HEK293T (cell line): ENCODE data around the gene TIGAR.

Experiments
- CTCF ChIA-PET: fragments of 350-600 bp; formaldehyde crosslinking; extraction: SDS; loops from one replicate; lab custom pipeline; 2021; ENCODE audit warnings: antibody characterized with exemption, inconsistent platforms; lab: Yijun Ruan, JAX
- POLR2A ChIA-PET: fragments of 350-600 bp; formaldehyde crosslinking; extraction: SDS; loops from one replicate; lab custom pipeline; 2020; ENCODE audit warnings: antibody characterized with exemption, inconsistent platforms; lab: Yijun Ruan, JAX
- DNase-seq: peaks from one replicate; pipeline ENCODE4 v3.0.0; 2012; ENCODE audit warnings: mixed read lengths; ENCODE audit errors: extremely low spot score
- ARNT ChIP-seq: fragments of 450-650 bp; IDR thresholded peaks from 2 replicates; pipeline ENCODE4 v1.6.1; 2017; ENCODE audit warnings: mild to moderate bottlenecking
- BHLHE40 ChIP-seq: fragments of 450-650 bp; IDR thresholded peaks from 2 replicates; pipeline ENCODE4 v1.6.1; 2016; ENCODE audit warnings: mild to moderate bottlenecking, moderate library complexity, borderline replicate concordance
- CTBP1 ChIP-seq: fragments of 450-650 bp; IDR thresholded peaks from 2 replicates; pipeline ENCODE4 v1.6.1; 2016; ENCODE audit warnings: borderline replicate concordance
- ELF4 ChIP-seq: fragments of 450-650 bp; IDR thresholded peaks from 2 replicates; pipeline ENCODE4 v1.6.1; 2017; ENCODE audit warnings: antibody characterized with exemption
- FOXA1 ChIP-seq: fragments of 450-650 bp; IDR thresholded peaks from 2 replicates; pipeline ENCODE4 v1.6.1; 2016; ENCODE audit warnings: mild to moderate bottlenecking
- FOXK2 ChIP-seq: fragments of 450-650 bp; IDR thresholded peaks from 2 replicates; pipeline ENCODE4 v1.6.1; 2016; ENCODE audit warnings: mild to moderate bottlenecking
- FOXM1 ChIP-seq: fragments of 450-650 bp; IDR thresholded peaks from 2 replicates; pipeline ENCODE4 v1.6.1; 2017; ENCODE audit warnings: mild to moderate bottlenecking, borderline replicate concordance
- HDGF ChIP-seq: fragments of 450-650 bp; IDR thresholded peaks from 2 replicates; pipeline ENCODE4 v1.6.1; 2017; ENCODE audit warnings: antibody characterized with exemption, borderline replicate concordance
- L3MBTL2 ChIP-seq: fragments of 450-650 bp; conservative IDR thresholded peaks from 2 replicates; pipeline ENCODE4 v1.6.1; 2016; ENCODE audit warnings: mild to moderate bottlenecking
- LEF1 ChIP-seq: fragments of 450-650 bp; IDR thresholded peaks from 2 replicates; pipeline ENCODE4 v1.6.1; 2017; ENCODE audit warnings: mild to moderate bottlenecking, borderline replicate concordance
- NFRKB ChIP-seq: fragments of 450-650 bp; IDR thresholded peaks from 2 replicates; pipeline ENCODE4 v1.6.1; 2016; ENCODE audit warnings: mild to moderate bottlenecking, moderate library complexity
- SP1 ChIP-seq: fragments of 450-650 bp; IDR thresholded peaks from 2 replicates; pipeline ENCODE4 v1.6.1; 2017
- SUZ12 ChIP-seq: fragments of 450-650 bp; IDR thresholded peaks from 2 replicates; pipeline ENCODE4 v1.6.1; 2016; ENCODE audit warnings: mild to moderate bottlenecking
- TARDBP ChIP-seq: fragments of 450-650 bp; IDR thresholded peaks from 2 replicates; pipeline ENCODE4 v1.6.1; 2016
- ZNF384 ChIP-seq: fragments of 450-650 bp; IDR thresholded peaks from 2 replicates; pipeline ENCODE4 v1.6.1; 2016
- TF ChIP-seq, protein P1 (sequence below): fragments of 450-650 bp; IDR thresholded peaks from 2 replicates; pipeline ENCODE4 v1.6.1; 2016

The TIGAR gene

DNA sequence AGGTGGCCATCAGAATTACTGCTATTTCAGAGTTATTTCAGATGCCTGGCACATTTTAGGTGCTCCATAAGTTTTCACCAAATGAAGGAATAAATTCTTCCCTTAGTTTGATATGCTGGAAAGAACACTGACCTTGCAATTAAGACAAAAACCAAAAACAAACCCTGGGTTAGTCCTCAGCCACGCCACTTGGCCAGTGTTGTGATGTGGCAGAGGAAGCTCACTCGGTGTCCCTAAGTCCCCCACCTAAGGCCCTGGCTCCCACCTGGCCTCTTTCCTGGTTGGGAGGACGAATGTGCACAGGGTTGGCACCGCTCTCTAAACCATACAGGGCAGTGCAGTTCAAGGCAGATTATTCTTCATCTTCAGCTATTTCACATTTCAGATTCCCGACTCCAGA is 72.2 kb downstream of the TIGAR start:
- ChIA-PET CTCF (no interaction called here), POLR2A (no interaction called here)
- no peak for TF ChIP-seq HDGF
- no peak for TF ChIP-seq FOXA1
- no peak for TF ChIP-seq FOXM1
- TF ChIP-seq CTBP1, result no peak
- TF ChIP-seq, protein P1, sequence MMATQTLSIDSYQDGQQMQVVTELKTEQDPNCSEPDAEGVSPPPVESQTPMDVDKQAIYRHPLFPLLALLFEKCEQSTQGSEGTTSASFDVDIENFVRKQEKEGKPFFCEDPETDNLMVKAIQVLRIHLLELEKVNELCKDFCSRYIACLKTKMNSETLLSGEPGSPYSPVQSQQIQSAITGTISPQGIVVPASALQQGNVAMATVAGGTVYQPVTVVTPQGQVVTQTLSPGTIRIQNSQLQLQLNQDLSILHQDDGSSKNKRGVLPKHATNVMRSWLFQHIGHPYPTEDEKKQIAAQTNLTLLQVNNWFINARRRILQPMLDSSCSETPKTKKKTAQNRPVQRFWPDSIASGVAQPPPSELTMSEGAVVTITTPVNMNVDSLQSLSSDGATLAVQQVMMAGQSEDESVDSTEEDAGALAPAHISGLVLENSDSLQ, result no peak
- no peak for TF ChIP-seq NFRKB
- no peak for TF ChIP-seq ARNT
- no peak for TF ChIP-seq ZNF384
- no peak for TF ChIP-seq ELF4
- TF ChIP-seq SUZ12, result no peak
- TF ChIP-seq LEF1, result no peak
- no peak for TF ChIP-seq L3MBTL2
- TF ChIP-seq SP1, result no peak
- TF ChIP-seq BHLHE40, result no peak
- no peak for TF ChIP-seq FOXK2
- TF ChIP-seq TARDBP, result no peak
- DNase-seq, result no peak

DNA sequence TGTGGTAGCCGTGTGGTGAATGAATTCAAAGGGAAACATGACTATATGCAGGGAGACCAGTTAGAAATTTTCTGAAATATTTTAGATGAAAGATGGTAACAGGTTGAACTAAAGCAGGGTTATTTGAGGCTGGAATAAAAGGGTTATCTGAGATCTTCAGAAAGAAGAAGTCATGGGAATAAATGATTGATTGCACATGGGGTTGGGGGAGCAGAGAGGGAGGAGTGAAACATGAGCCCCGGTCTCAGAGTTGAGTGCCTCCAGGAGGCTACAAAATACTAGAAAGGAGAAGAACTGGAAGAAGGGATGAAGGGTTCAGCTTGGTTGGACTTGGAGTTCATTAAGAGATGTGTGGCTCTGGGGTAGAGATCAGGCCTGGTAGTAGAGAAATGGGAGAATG is 74.8 kb downstream of the TIGAR start:
- TF ChIP-seq HDGF (no peak), FOXK2 (no peak), BHLHE40 (no peak), L3MBTL2 (no peak), ARNT (no peak), SUZ12 (no peak)
- TF ChIP-seq, protein P1, result 0 out of 2 replicates have a peak, but pooled peaks have one; percentile 5
- DNase-seq, result no peak
- CTCF ChIA-PET, result no interaction called here
- POLR2A ChIA-PET, result no interaction called here

DNA sequence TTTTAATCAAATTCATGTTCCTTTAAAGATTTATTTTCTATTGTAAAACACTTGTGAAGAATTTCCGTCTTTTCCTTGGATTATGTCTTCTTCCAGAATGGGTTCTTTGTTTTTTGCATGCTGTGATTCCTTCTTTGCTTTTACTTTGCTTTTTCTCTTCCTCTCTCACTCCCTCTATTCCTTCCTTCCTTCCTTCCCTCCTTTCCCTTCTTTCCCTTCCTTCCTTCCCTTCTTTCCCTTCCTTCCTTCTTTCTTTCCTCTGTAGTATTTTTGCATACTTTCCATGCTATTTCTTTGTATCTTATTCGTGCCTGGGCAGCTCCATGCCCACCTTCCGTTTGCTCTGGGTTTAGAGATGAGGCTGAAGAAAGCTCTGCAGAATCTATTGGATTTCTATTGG is 80.1 kb downstream of the TIGAR start:
- TF ChIP-seq LEF1, result no peak
- TF ChIP-seq ARNT, result no peak
- TF ChIP-seq FOXK2, result no peak
- no peak for TF ChIP-seq ZNF384
- DNase-seq, result no peak
- ChIA-PET POLR2A (no interaction called here), CTCF (no interaction called here)

- POLR2A ChIA-PET, result no interaction called here
These were observed 82.0 kb downstream of the TIGAR start for GRCh38 chr12:4402996-4403395.

More at GRCh38 chr12:4402996-4403395, 82.0 kb downstream of the TIGAR start:
- no peak for TF ChIP-seq BHLHE40
- TF ChIP-seq FOXA1, result no peak
- no peak for TF ChIP-seq CTBP1
- TF ChIP-seq L3MBTL2, result no peak
- TF ChIP-seq, protein P1, result no peak
- TF ChIP-seq ELF4, result no peak
- TF ChIP-seq LEF1, result no peak
- TF ChIP-seq TARDBP, result no peak
- no peak for TF ChIP-seq SP1
- no peak for TF ChIP-seq ARNT
- TF ChIP-seq ZNF384, result no peak
- TF ChIP-seq NFRKB, result no peak
- no peak for TF ChIP-seq FOXK2
- TF ChIP-seq FOXM1, result no peak
- no peak for TF ChIP-seq SUZ12
- DNase-seq, result no peak
- CTCF ChIA-PET, result no interaction called here
